ENCODE data around the gene ANO10. TPM values are rescaled to one million over a fixed set of nuclear protein-coding genes. Genes with fewer than 3 reads are reported as not detected.

The ANO10 gene
- total and polyA plus RNA-seq, 2 donors (not counting 3 experiments of a cell fraction or from before 2014, with no cell fraction given) = 28.4 to 45.8 TPM

DNA sequence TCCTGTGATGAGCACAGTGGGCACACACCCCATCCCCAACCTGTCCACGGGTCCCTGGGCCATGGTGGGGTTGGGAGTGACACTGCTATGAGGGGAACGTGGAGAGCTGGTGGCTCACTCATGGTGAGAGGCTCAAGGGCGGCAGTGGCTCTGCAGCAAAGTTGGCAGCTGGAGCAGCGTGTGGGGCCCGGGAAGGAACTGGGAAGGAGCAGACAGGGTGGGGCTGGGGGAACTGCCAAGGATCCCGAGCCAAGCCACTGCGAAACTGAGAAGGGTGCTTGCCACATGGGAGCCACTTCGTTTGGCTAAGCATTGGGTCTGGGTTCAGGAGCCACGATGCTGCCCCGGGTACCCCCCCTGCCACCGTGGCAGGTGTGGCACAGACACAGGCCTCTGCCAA lies 255.3 kb downstream of the ANO10 start:
- H3K9me3 ChIP-seq (replicated peaks; ENCODE audit: control insufficient read depth, insufficient read depth, low read length) = no peaks in the 10 kb centered on the region
- FAIRE-seq = no peak
- H4K20me1 ChIP-seq (replicated peaks; ENCODE audit: control insufficient read depth, extremely low read depth, insufficient read depth, low read length) = no peaks in the 10 kb centered on the region
- H2AFZ ChIP-seq (ENCODE audit: low read depth, low read length) = no peak overlapping the region
- peaks cover 0 to 4% of the 10 kb centered on the region in 2 experiments for H3K36me3 ChIP-seq (ENCODE audit: control insufficient read depth in 2 of 2, extremely low read depth in 1 of 2, insufficient read depth in 2 of 2, low read length in 2 of 2)
- no peak overlapping the region for H3K4me2 ChIP-seq (ENCODE audit: insufficient read depth, low read length)
- no peak overlapping the region for H3K27ac ChIP-seq (ENCODE audit: insufficient read depth, low read depth, low read length)
- H3K9ac ChIP-seq (replicated peaks; ENCODE audit: extremely low read depth, insufficient read depth, low read length) = no peak overlapping the region
- dilution Hi-C loops (cut with MboI; ENCODE audit: extremely low pct_ligation_motif_present, low sequenced_read_pairs) = no loop called here
- TF ChIP-seq FOS (IDR thresholded peaks at IDR 0.05; ENCODE audit: borderline replicate concordance, insufficient read depth, low read length) = no peak
- no peak for TF ChIP-seq JUN (IDR thresholded peaks at IDR 0.05; ENCODE audit: borderline replicate concordance, insufficient read depth, insufficient read length, low read depth)
- TF ChIP-seq, protein P1, sequence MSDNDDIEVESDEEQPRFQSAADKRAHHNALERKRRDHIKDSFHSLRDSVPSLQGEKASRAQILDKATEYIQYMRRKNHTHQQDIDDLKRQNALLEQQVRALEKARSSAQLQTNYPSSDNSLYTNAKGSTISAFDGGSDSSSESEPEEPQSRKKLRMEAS (IDR thresholded peaks at IDR 0.05; ENCODE audit: insufficient read depth, insufficient read length) = no peak
- TF ChIP-seq, protein P2, sequence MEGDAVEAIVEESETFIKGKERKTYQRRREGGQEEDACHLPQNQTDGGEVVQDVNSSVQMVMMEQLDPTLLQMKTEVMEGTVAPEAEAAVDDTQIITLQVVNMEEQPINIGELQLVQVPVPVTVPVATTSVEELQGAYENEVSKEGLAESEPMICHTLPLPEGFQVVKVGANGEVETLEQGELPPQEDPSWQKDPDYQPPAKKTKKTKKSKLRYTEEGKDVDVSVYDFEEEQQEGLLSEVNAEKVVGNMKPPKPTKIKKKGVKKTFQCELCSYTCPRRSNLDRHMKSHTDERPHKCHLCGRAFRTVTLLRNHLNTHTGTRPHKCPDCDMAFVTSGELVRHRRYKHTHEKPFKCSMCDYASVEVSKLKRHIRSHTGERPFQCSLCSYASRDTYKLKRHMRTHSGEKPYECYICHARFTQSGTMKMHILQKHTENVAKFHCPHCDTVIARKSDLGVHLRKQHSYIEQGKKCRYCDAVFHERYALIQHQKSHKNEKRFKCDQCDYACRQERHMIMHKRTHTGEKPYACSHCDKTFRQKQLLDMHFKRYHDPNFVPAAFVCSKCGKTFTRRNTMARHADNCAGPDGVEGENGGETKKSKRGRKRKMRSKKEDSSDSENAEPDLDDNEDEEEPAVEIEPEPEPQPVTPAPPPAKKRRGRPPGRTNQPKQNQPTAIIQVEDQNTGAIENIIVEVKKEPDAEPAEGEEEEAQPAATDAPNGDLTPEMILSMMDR (IDR thresholded peaks at IDR 0.05; ENCODE audit: extremely low read depth in 1 of 2, insufficient read depth in 1 of 2, low read depth in 1 of 2, low read length in 2 of 2) = no peak
- no peak for TF ChIP-seq EZH2 (IDR thresholded peaks at IDR 0.05; ENCODE audit: borderline replicate concordance, low read depth, low read length, severe bottlenecking)
- no peak for TF ChIP-seq POLR2AphosphoS5 (IDR thresholded peaks at IDR 0.05; ENCODE audit: insufficient read depth, low read depth, low read length)
- TF ChIP-seq POLR2A (IDR thresholded peaks at IDR 0.05; ENCODE audit: low read depth, low read length) = no peak
- no peak for TF ChIP-seq GATA2 (IDR thresholded peaks at IDR 0.05; ENCODE audit: insufficient read depth, insufficient read length, low read depth, low read length)
- no peak for TF ChIP-seq MYC (IDR thresholded peaks at IDR 0.05; ENCODE audit: low read depth, low read length)
- no peak overlapping the region for H3K4me3 ChIP-seq (replicated peaks in 1 of 3; ENCODE audit: insufficient read depth in 1 of 3, low read depth in 1 of 3, low read length in 3 of 3)
- intact Hi-C loops (cut with micrococcal nuclease) = no loop called here
- ChIA-PET CTCF (interaction anchor here (1.3 kb wide), 1 partner anchor 112 kb away, joined by 3 read pairs; no protein-coding TSS in a partner anchor), POLR2A (no interaction called here)
- no peaks in the 10 kb centered on the region for H3K27me3 ChIP-seq (ENCODE audit: control insufficient read depth in 2 of 2, insufficient read depth in 2 of 2, low read length in 2 of 2)
- BruUV-seq (replicated peaks) = TSS peak; percentile 22
- H3K9me1 ChIP-seq (replicated peaks; ENCODE audit: control insufficient read depth, extremely low read depth, insufficient read depth, low read length) = no peaks in the 10 kb centered on the region
- no peak for DNase-seq (ENCODE audit: low read depth, low spot score)
- no peaks in the 10 kb centered on the region for H3K4me1 ChIP-seq (ENCODE audit: control insufficient read depth, extremely low read depth, insufficient read depth, low read length)
- H3K79me2 ChIP-seq (ENCODE audit: control insufficient read depth, insufficient read depth, low read length) = no peaks in the 10 kb centered on the region
